ENCODE measurements around the gene NABP1. TPM values are rescaled to one million over a fixed set of nuclear protein-coding genes. Genes with fewer than 3 reads are reported as not detected.

NABP1 gene
- total and polyA plus RNA-seq, 10 of the 15 experiments (the other 5 are each of a cell fraction or from before 2014, with no cell fraction given) = 22.9 to 65.7 (median 39.9) TPM

GRCh38 chr2:191646163-191646902 is 31.6 kb upstream of the NABP1 start:
- Histone ChIP-seq H3K4me1 (ENCODE audit: control insufficient read depth, insufficient read depth, low read length) (0 out of 2 replicates have a peak, but pooled peaks cover 6% of the 10 kb centered on the region), H3K4me3 (no peak overlapping the region), H3K27me3 (replicated peaks in 1 of 2; ENCODE audit: control insufficient read depth in 2 of 2, insufficient read depth in 2 of 2, low read length in 1 of 2) (no peaks in the 10 kb centered on the region), H3K9ac (ENCODE audit: control insufficient read depth, insufficient read depth, low read length) (no peak overlapping the region), H3K9me3 (replicated peaks; ENCODE audit: control insufficient read depth, insufficient read depth, low read length) (no peaks in the 10 kb centered on the region), H4K20me1 (ENCODE audit: control insufficient read depth, insufficient read depth) (no peaks in the 10 kb centered on the region), H3K79me2 (ENCODE audit: control insufficient read depth, insufficient read depth, low read length) (no peaks in the 10 kb centered on the region), H2AFZ (ENCODE audit: control insufficient read depth, low read depth, low read length) (no peak overlapping the region), H3K27ac (ENCODE audit: control insufficient read depth, insufficient read depth) (no peak overlapping the region), H3K36me3 (ENCODE audit: control insufficient read depth in 2 of 2, insufficient read depth in 2 of 2, low read length in 1 of 2) (no peaks in the 10 kb centered on the region), H3K4me2 (ENCODE audit: control insufficient read depth, insufficient read depth) (no peak overlapping the region)
- DNase-seq (ENCODE audit: low read depth, low spot score) = no peak
- SMC1A ChIA-PET (ENCODE audit: uncharacterized antibody, unreplicated experiment) = interaction anchor here (0.8 to 1.2 kb wide), 4 partner anchors 8 to 212 kb away, joined by 3 to 5 read pairs (median 3); no protein-coding TSS in a partner anchor
- no TSS peak for BruUV-seq (replicated peaks)
- RAD21 ChIA-PET (ENCODE audit: unreplicated experiment) = no interaction called here
- TF ChIP-seq PBX3 (IDR thresholded peaks at IDR 0.05; ENCODE audit: insufficient replicate concordance, low read depth, low read length) = no peak
- TF ChIP-seq MEF2B (IDR thresholded peaks at IDR 0.05; ENCODE audit: partially characterized antibody, poor library complexity, severe bottlenecking) = no peak
- no peak for TF ChIP-seq HDAC2 (IDR thresholded peaks at IDR 0.05)
- no peak for TF ChIP-seq CHD1 (IDR thresholded peaks at IDR 0.05; ENCODE audit: low read depth, low read length)
- TF ChIP-seq PKNOX1 (IDR thresholded peaks at IDR 0.05) = no peak
- TF ChIP-seq SREBF2 (IDR thresholded peaks at IDR 0.05; ENCODE audit: low read length) = no peak
- no peak for TF ChIP-seq MEF2A (IDR thresholded peaks at IDR 0.05; ENCODE audit: insufficient read depth, low read depth, low read length)
- no peak for TF ChIP-seq NRF1 (conservative IDR thresholded peaks at IDR 0.05; ENCODE audit: low read depth, low read length)
- no peak for TF ChIP-seq SMARCA5 (IDR thresholded peaks at IDR 0.05)
- no peak for TF ChIP-seq USF1 (IDR thresholded peaks at IDR 0.05; ENCODE audit: borderline replicate concordance, extremely low read length, insufficient read depth, low read depth, low read length)
- POLR2A ChIA-PET = no interaction called here
- in situ Hi-C loops (cut with MboI) = no loop called here
- no peak for ATAC-seq
- 87% methylated on average over 6 of the region's 6 CpGs for WGBS (ENCODE audit: insufficient coverage, insufficient replicate concordance, low lambda C conversion rate, missing lambda C conversion rate)
- FAIRE-seq = no peak
- intact Hi-C loops (cut with micrococcal nuclease; ENCODE audit: unreplicated experiment) = no loop called here
- CTCF ChIA-PET = no interaction called here
